NCI-H2081 treated with DMSO at 0.1 percent for 48 hours (cell line): ENCODE results near the gene UPK1B.
"Not testable (repeated sequence)": the region's sequence is repeated elsewhere in the genome, so short reads cannot be mapped to it uniquely, and the experiment has no call there.

Experiments used
- DNase-seq: peaks from one replicate; lab custom pipeline; 2025; lab: John Stamatoyannopoulos, UW

Gene UPK1B

GRCh38 chr3:119173325-119173724, at the start of gene UPK1B:
UPK1B (plus strand) TSS chr3:119173598; CDS start chr3:119186742, 13,144 bp downstream.
- no peak for DNase-seq

- DNase-seq: no peak
Measured at GRCh38 chr3:119125342-119125741, 48.1 kb upstream of the UPK1B start.

- DNase-seq: no peak
Measured at GRCh38 chr3:119125742-119126504, 47.5 kb upstream of the UPK1B start.

GRCh38 chr3:119130291-119130690, 43.1 kb upstream of the UPK1B start:
- not testable (repeated sequence) for DNase-seq

- not testable (repeated sequence) for DNase-seq
Measured at GRCh38 chr3:119132291-119132690, 41.1 kb upstream of the UPK1B start.

- DNase-seq: not testable (repeated sequence)
Measured at GRCh38 chr3:119139360-119139759, 34.0 kb upstream of the UPK1B start.

GRCh38 chr3:119140466-119140865, 32.9 kb upstream of the UPK1B start:
- no peak for DNase-seq

GRCh38 chr3:119145128-119145499, 28.3 kb upstream of the UPK1B start:
- DNase-seq: no peak

GRCh38 chr3:119145500-119146167, 27.8 kb upstream of the UPK1B start, which contains the start of gene TEX55:
TEX55 (plus strand) TSS chr3:119146165; CDS start chr3:119146190, 25 bp downstream.
- no peak for DNase-seq

- DNase-seq: no peak
Measured at GRCh38 chr3:119146578-119147375, 26.6 kb upstream of the UPK1B start.

- no peak for DNase-seq
Measured at GRCh38 chr3:119147494-119147893, 25.9 kb upstream of the UPK1B start.

GRCh38 chr3:119148493-119149180, 24.8 kb upstream of the UPK1B start:
- no peak for DNase-seq

GRCh38 chr3:119149484-119149883, 23.9 kb upstream of the UPK1B start:
- no peak for DNase-seq

- no peak for DNase-seq
Measured at GRCh38 chr3:119156868-119157267, 16.5 kb upstream of the UPK1B start.

GRCh38 chr3:119157971-119158370, 15.4 kb upstream of the UPK1B start:
- no peak for DNase-seq

- DNase-seq: no peak
Measured at GRCh38 chr3:119160361-119160760, 13.0 kb upstream of the UPK1B start.

GRCh38 chr3:119160815-119161214, 12.6 kb upstream of the UPK1B start:
- no peak for DNase-seq

GRCh38 chr3:119161240-119161639, 12.2 kb upstream of the UPK1B start:
- DNase-seq: no peak

GRCh38 chr3:119164745-119165144, 8.7 kb upstream of the UPK1B start:
- DNase-seq: not testable (repeated sequence)

- no peak for DNase-seq
Measured at GRCh38 chr3:119170821-119171220, 2.6 kb upstream of the UPK1B start.

GRCh38 chr3:119175872-119176756, 2.7 kb downstream of the UPK1B start:
- DNase-seq: no peak
